GM12891 (cell line): ENCODE results near the gene MRNIP.
A peak's percentile ranks its signal among the peaks of the same experiment; 100 is the strongest.

Experiments used
- DNase-seq: peaks from one replicate; pipeline ENCODE4 v3.0.0; 2011; ENCODE audit warnings: low spot score; ENCODE audit not compliant: insufficient read length
- FAIRE-seq: peaks from 2 replicates; lab custom pipeline; 2011; peaks lifted over from hg19 to GRCh38; lab: Jason Lieb, UNC
- PAX5 ChIP-seq: IDR thresholded peaks from 2 replicates; pipeline ENCODE4 v1.6.1; 2011; ENCODE audit warnings: low read length, moderate library complexity, mild to moderate bottlenecking; ENCODE audit not compliant: insufficient read depth, severe bottlenecking
- POLR2A ChIP-seq: IDR thresholded peaks from 2 replicates; pipeline ENCODE4 v1.6.1; 2011; ENCODE audit warnings: low read depth, low read length, control low read depth
- POLR2AphosphoS5 ChIP-seq: IDR thresholded peaks from 2 replicates; pipeline ENCODE4 v1.6.1; 2011; ENCODE audit warnings: low read depth, low read length, control low read depth
- POU2F2 ChIP-seq: IDR thresholded peaks from 2 replicates; pipeline ENCODE4 v1.6.1; 2011; ENCODE audit warnings: low read depth, mild to moderate bottlenecking, control low read depth, low read length, moderate library complexity
- SPI1 ChIP-seq: IDR thresholded peaks from 2 replicates; pipeline ENCODE4 v1.6.1; 2011; ENCODE audit warnings: low read depth, low read length, control low read depth
- TAF1 ChIP-seq: IDR thresholded peaks from 2 replicates; pipeline ENCODE4 v1.6.1; 2011; ENCODE audit warnings: low read depth, low read length, control low read depth

The MRNIP gene

DNA sequence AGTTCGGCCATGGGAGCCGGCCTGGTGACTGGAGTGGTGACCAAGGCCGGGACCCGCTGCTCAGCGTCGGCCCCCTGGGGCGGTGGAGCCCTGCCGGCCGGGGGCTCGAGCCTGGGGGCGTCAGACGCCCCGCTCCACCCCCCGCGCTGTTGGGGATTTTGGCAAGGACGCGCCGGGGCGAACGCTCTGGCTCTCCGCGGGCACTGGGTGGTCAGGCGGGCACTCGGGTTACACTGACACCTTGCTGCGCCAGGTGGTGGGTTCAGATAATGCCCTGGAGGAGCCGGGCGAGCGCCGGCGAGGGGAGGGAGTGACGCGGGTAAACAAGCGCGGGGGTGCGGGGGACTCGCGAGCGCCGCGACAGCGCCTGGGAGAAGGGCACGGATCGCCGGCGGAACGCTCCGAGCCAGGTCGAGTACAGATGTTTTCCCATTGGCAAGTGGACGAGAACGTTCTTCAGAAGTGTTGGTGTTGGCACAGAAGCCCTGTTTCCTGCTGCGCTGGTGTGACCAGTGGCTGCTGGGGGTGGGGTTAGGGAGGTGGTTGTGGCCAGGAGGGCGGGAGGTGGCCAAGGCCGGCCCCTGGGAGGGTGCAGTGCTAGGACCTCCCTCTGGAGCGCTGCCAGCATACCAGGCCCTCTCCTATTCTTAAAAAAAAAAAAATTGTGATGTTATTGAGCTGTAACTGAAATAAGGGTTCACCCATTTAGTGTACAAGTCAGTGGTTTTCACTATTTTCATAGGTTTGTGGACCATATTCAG, 37.1 kb downstream of the MRNIP start:
- DNase-seq = peak; percentile 95
- no peak for TF ChIP-seq TAF1
- TF ChIP-seq PAX5 = no peak
- TF ChIP-seq POLR2AphosphoS5 = peak; percentile 76
- no peak for TF ChIP-seq SPI1
- TF ChIP-seq POLR2A = peak; percentile 82
- TF ChIP-seq POU2F2 = peak; percentile 58; the same call in 1 of the 2 replicates
- FAIRE-seq = peak; percentile 94

- FAIRE-seq (peak; percentile 97), DNase-seq (peak; percentile 86)
- TF ChIP-seq POLR2A (peak; percentile 99), PAX5 (no peak), TAF1 (peak; percentile 85), POLR2AphosphoS5 (peak; percentile 99), SPI1 (no peak), POU2F2 (peak; percentile 83)
Observed at GRCh38 chr5:179820483-179821297, 37.9 kb downstream of the MRNIP start, which contains the start of gene SQSTM1. Gene SQSTM1, plus strand, starts transcription at chr5:179820905. Its CDS starts 32 bp downstream, at chr5:179820937.

GRCh38 chr5:179820127-179820482, 38.5 kb downstream of the MRNIP start:
- FAIRE-seq (peak; percentile 86), DNase-seq (no peak)

GRCh38 chr5:179819296-179820126, 39.1 kb downstream of the MRNIP start:
- peak; percentile 54 for FAIRE-seq
- TF ChIP-seq TAF1 (no peak; the same call in 1 of the 2 replicates), PAX5 (peak; percentile 43)
- no peak for DNase-seq

More at GRCh38 chr5:179820127-179820482, 38.5 kb downstream of the MRNIP start:
- no peak for TF ChIP-seq POLR2AphosphoS5
- TF ChIP-seq PAX5 = no peak
- TF ChIP-seq POU2F2 = no peak
- TF ChIP-seq POLR2A = no peak
- no peak for TF ChIP-seq SPI1
- no peak for TF ChIP-seq TAF1

DNA sequence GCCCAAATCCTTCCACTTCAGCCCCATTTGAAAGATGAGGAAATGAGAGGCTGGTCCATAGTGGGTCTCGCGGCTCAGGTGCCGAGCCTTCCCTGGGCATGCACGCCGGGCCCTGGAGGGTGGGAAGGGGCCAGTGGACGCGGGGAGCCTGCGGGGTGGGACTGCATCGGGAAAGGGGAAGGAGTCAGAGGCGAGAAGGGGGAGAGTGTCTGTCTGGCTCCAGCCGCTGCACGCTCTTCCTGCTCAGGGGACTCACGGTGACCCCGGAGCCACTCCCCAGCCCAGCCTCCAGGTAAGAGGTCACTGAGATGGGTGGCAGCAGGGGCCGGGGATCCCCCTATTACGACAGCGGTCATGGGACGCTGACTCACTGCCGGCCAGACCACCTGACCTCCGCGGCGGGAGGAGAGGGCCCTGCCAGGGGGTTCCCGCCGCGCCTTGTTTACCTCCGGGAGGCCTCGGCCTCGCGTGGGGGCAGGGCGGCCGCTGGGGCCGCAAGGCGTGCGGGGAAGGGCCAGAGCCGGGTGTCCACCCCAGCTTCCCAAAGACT, 39.8 kb downstream of the MRNIP start:
- DNase-seq (peak; percentile 87), FAIRE-seq (peak; percentile 95)
- TF ChIP-seq SPI1 (0 out of 2 replicates have a peak, but pooled peaks have one; percentile 2), POLR2AphosphoS5 (no peak), POU2F2 (peak; percentile 71; the same call in 1 of the 2 replicates), POLR2A (peak; percentile 63), PAX5 (peak; percentile 89), TAF1 (peak; percentile 31; the same call in 1 of the 2 replicates)

DNA sequence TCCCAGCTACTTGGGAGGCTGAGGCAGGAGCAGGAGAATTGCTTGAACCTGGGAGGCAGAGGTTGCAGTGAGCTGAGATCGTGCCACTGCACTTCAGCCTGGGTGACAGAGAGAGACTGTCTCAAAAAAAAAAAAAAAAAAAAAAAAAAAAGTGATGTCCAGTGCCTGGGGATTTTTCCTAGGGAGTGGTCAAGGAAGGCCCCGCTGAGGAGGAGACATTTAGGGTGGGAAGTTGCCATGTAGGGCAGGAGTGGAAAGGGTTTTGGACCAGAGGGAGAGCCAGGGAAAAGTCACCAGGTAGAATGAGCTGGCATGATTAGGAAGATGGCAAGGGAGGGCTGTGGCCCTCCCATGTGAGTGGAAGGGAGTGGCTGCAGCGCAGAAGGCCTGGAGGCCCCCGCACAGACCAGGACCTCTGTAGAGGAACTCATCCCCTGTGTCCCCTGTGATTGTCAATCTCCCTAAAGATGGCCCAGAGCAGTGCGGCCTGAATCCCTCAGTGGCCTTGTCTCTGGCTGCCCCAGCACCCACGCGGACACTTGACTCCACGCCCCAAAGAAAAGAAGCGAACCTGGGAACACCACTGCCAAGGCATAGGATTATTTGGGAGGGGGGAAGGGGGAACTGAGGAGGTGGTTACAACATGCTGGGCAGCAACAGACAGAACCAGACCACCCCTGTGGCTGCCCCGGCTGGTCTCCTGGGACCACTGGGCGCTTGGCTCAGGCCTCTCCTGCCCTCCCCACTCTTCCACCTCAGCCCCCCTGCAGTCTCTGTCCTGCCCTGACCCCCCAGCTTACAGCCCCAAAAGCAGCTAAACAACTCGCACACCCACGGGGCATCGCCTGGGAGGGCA, 40.5 kb downstream of the MRNIP start:
- FAIRE-seq = no peak
- TF ChIP-seq PAX5 = no peak
- no peak for TF ChIP-seq TAF1
- TF ChIP-seq POLR2A = no peak
- no peak for TF ChIP-seq POU2F2
- TF ChIP-seq POLR2AphosphoS5 = no peak
- TF ChIP-seq SPI1 = no peak

GRCh38 chr5:179817470-179817840, 41.2 kb downstream of the MRNIP start:
- FAIRE-seq (no peak), DNase-seq (no peak)
- TF ChIP-seq PAX5 = no peak
- no peak for TF ChIP-seq POLR2AphosphoS5
- TF ChIP-seq TAF1 = no peak
- no peak for TF ChIP-seq POU2F2
- no peak for TF ChIP-seq SPI1
- TF ChIP-seq POLR2A = no peak

More for the DNA sequence above, 40.5 kb downstream of the MRNIP start:
- DNase-seq = no peak
